Stimulated activated CD4-positive, alpha-beta T cell treated with anti-CD3 and anti-CD28 coated beads, Interleukin-2, amount 100 ng/mL, for 4 hours (primary cell): ENCODE data around the gene SIT1.
A peak's percentile ranks its signal among the peaks of the same experiment; 100 is the strongest.

Experiments
- DNase-seq: peaks from one replicate; pipeline ENCODE4 v3.0.0-alpha.2; 2020; ENCODE audit warnings: low read depth

SIT1 gene

GRCh38 chr9:35606138-35606504 is 44.6 kb downstream of the SIT1 start:
- DNase-seq: no peak

GRCh38 chr9:35605351-35606137 is 45.2 kb downstream of the SIT1 start:
- DNase-seq: no peak

- DNase-seq: peak; percentile 76
Observed at GRCh38 chr9:35604578-35605350, 46.0 kb downstream of the SIT1 start, which contains the start of gene TESK1. TSS of gene TESK1 (plus strand) at chr9:35605262. CDS start at chr9:35605620, 358 bp downstream.

- peak; percentile 99 for DNase-seq
Observed at GRCh38 chr9:35603986-35604577, 46.6 kb downstream of the SIT1 start.

- DNase-seq: no peak
Observed at GRCh38 chr9:35603506-35603985, 47.2 kb downstream of the SIT1 start.

DNA sequence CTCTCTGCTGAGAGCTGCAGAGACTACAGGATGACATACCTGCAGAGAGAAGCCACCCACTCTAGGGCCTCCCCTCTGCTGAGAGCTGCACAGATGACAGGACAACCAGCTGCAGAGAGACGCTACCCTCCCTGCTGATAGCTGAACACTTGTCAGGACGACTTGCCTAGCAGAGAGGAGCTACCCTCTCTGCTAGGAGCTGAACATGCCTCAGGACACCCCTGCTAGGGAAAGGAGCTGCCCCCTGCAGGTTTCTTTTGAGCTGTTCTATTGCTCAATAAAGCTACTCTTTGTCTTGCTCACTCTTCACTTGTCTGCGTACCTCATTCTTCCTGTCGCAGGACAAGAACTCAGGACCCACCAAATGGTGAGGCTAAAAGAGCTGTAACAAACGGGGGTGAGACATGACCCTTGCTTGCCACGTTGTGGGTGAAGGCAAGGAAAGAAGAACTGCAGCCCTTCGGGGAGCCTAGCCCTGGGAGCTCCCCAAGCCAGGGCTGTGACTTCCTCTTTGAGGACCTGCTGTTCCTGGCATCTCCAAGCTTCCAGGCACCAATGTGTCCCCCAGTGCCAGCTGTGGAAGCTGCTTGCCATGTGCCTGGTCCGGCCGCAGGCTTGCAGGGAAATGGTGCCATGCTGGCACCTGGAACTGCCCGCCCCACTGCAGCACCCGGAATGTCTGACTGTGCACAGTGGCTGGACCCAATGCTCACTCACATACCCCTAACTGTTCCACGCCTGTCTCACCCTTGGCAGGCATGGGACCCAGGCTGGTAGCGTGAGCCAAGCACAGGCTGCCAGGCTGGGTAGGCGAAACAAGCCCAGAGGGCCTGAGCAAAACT is 50.7 kb downstream of the SIT1 start:
- no peak for DNase-seq
